ENCODE data around the gene PGBD2. TPM values are rescaled to one million over a fixed set of nuclear protein-coding genes. Genes with fewer than 3 reads are reported as not detected.

Gene PGBD2
- total RNA-seq, 4 donors from 2014 or later = 5.2 to 12.4 (median 9.7) TPM

DNA sequence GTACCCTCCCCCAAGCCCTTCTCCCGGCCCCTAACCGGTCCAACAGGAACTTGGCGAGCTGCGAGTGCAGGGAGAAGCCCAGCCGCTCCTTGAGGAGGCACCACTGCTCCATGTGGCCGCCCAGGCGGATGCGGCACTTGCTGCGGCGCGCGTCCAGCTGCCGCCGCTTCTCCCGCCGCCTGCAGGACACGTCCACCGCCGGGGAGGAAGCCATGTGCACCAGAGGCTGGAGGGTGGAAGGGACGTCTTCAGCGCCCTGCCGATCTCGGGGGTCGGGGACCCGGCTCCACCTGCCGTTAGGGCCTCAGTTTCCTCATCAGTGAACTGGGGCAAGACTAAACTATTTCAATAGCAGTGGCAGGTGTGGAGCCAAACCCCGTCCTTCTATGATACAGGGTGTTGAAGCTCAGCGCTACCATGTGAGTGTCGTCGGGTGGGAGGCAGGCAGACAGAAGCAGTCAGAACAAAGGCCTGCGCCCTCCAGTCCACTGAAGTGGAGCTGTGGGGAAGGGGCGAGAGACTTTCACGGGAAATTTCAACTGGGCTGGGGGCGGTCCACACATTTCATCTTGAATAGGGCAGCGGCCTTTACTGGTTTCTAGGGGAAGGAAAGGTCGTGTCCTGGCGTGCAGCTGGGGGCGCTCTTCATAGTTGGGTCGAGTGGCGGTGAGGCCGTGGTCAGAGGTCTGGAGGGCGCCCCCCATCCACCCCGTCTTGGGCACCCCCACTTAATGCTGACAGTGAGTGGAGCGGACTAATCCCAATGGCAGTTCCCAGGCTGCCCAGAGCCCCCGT lies 47.7 kb upstream of the PGBD2 start:
- 1% methylated on average over 39 of the region's 45 CpGs; no CpG with 5 or more reads in 1 of the 2 donors for WGBS, 2 donors (ENCODE audit: low coverage in 1 of 2)
- Histone ChIP-seq H3K4me1 (peaks cover 9 to 30% (median 23%) of the 10 kb centered on the region in 4 donors), H3K27me3 (no peaks in the 10 kb centered on the region), H3K36me3 (no peaks in the 10 kb centered on the region), H3K9me3 (no peaks in the 10 kb centered on the region), H3K27ac (peak overlapping the region; percentile 89 to 94 (median 92)), H3K4me3 (peak overlapping the region; percentile 42 to 68 (median 47))
- in situ Hi-C loops (cut with MboI; ENCODE audit: low pct_ligation_motif_present in 1 of 4, low pct_unique_long_range_greater_than_20kb in 1 of 4, low sequenced_read_pairs in 3 of 4) = no loop called here
- intact Hi-C loops (cut with DNase I; ENCODE audit: low total_unique reads) = loop anchor here (2.0 kb wide), 1 partner anchor 19 kb away; the partner anchor contains the start of gene ZNF672
- peak; percentile 79 for DNase-seq
- TF ChIP-seq POLR2AphosphoS5 (IDR thresholded peaks at IDR 0.05) (peak in 2 of 3 donors; percentile 68 to 80), POLR2A (IDR thresholded peaks at IDR 0.05) (peak; percentile 59), EP300 (IDR thresholded peaks at IDR 0.05; ENCODE audit: low read depth) (no peak)
- TF ChIP-seq, protein P1, sequence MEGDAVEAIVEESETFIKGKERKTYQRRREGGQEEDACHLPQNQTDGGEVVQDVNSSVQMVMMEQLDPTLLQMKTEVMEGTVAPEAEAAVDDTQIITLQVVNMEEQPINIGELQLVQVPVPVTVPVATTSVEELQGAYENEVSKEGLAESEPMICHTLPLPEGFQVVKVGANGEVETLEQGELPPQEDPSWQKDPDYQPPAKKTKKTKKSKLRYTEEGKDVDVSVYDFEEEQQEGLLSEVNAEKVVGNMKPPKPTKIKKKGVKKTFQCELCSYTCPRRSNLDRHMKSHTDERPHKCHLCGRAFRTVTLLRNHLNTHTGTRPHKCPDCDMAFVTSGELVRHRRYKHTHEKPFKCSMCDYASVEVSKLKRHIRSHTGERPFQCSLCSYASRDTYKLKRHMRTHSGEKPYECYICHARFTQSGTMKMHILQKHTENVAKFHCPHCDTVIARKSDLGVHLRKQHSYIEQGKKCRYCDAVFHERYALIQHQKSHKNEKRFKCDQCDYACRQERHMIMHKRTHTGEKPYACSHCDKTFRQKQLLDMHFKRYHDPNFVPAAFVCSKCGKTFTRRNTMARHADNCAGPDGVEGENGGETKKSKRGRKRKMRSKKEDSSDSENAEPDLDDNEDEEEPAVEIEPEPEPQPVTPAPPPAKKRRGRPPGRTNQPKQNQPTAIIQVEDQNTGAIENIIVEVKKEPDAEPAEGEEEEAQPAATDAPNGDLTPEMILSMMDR (IDR thresholded peaks at IDR 0.05) = peak; percentile 34 to 53 (median 41)

DNA sequence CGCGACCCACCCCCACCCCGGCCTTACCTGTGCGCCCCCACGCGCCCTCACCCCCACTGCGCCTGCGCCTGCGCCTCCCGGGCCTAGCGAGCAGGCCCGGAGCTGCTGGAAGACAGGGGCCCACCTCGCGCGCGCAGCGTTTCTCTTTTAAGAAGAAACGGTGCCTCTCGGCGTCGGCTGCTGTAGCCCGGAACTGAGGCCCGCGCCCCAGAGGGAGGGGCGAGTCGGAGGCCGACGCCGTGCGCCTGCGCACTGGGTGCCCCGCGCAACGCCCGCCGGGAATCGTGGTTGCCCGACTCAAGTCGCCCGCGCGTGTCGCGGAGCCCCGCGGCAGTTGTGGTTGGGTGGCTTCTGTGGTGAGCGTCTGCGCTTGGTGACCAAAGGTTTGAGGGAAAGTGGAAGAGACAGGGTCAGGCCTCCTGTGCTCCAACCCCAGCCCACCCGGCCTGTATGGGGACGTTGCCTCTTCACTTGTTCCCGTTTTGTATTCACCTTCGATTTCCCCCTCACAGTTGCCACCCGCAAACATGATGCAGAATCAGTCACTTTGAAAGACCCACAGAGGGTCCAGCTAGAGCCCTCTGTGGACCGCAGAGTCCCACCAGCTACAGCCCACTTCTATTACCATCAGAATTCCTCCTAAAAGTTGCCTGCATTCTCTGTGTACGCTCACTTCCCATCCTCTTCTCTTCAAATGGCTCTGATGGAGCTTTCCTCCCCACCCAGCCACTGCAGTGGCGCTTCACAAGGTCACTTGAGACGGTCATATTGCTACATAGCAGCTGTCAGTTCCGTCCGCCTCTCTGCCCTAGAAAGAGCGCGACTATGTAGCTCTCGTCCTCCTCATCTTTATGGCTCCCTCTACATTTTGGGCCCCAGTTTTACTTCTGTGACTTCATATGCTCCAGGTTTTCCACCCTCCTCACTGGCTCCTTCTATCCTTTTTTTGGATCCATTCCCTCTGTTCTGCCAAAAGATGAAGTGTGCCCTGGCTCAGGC lies 46.8 kb upstream of the PGBD2 start, which contains the start of gene ZNF692:
Gene ZNF692 (minus strand): TSS at position 195 of the 999 bp plus-strand sequence. CDS start 776 bp downstream, outside the sequence.
- peak within 1 kb of the TSS; percentile 89 to 94 (median 92) for H3K27ac ChIP-seq
- in situ Hi-C loops (cut with MboI; ENCODE audit: low pct_ligation_motif_present in 1 of 4, low pct_unique_long_range_greater_than_20kb in 1 of 4, low sequenced_read_pairs in 3 of 4) = no loop called here
- TF ChIP-seq, protein P1 (IDR thresholded peaks at IDR 0.05) = no peak
- TF ChIP-seq POLR2AphosphoS5 (IDR thresholded peaks at IDR 0.05) (peak; percentile 71 to 93 (median 92)), POLR2A (IDR thresholded peaks at IDR 0.05) (peak; percentile 85), EP300 (IDR thresholded peaks at IDR 0.05; ENCODE audit: low read depth) (no peak)
- intact Hi-C loops (cut with DNase I; ENCODE audit: low total_unique reads) = loop anchor here (2.0 kb wide), 1 partner anchor 20 kb away; the partner anchor contains the start of gene ZNF672
- no peaks in the 10 kb centered on the region for H3K27me3 ChIP-seq
- H3K4me1 ChIP-seq = peaks cover 14 to 37% (median 30%) of the 10 kb centered on the region in 4 donors
- 10 to 20% methylated on average over 4 to 35 of the region's 62 CpGs for WGBS, 2 donors (ENCODE audit: low coverage in 1 of 2)
- H3K36me3 ChIP-seq = no peaks in the 10 kb centered on the region
- H3K4me3 ChIP-seq = peak within 1 kb of the TSS; percentile 43 to 68 (median 52)
- H3K9me3 ChIP-seq = no peaks in the 10 kb centered on the region
- peak; percentile 98 for DNase-seq

DNA sequence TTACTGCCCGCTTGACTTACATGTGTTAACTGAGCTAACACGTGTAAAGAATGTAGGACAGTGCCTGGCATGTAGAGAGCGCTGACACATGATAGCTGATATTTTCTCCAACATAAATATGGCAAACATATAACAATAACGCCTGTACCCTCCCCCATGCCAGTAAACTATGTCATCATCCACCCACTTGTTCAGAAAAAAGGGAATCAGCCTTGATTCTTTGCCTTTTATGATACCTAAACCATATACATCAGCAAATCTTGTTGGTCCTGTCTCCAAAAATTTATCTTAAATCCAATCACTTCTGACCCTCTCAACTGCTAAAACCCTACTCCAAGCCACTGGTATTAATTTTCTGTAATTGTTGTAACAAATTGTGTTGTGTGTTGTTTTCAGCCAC lies 46.0 kb upstream of the PGBD2 start:
- peak overlapping the region in 1 of 4 donors; percentile 93 for H3K27ac ChIP-seq
- DNase-seq = no peak
- intact Hi-C loops (cut with DNase I; ENCODE audit: low total_unique reads) (no loop called here), in situ Hi-C loops (cut with MboI; ENCODE audit: low pct_ligation_motif_present in 1 of 4, low pct_unique_long_range_greater_than_20kb in 1 of 4, low sequenced_read_pairs in 3 of 4) (no loop called here)
- 77 to 89% methylated on average over 3 to 4 of the region's 4 CpGs for WGBS, 2 donors (ENCODE audit: low coverage in 1 of 2)
- no peaks in the 10 kb centered on the region for H3K36me3 ChIP-seq
- peaks cover 14 to 37% (median 30%) of the 10 kb centered on the region in 4 donors for H3K4me1 ChIP-seq
- no peaks in the 10 kb centered on the region for H3K9me3 ChIP-seq
- no peak overlapping the region for H3K4me3 ChIP-seq
- no peaks in the 10 kb centered on the region for H3K27me3 ChIP-seq
- no peak for TF ChIP-seq POLR2A (IDR thresholded peaks at IDR 0.05)
- TF ChIP-seq EP300 (IDR thresholded peaks at IDR 0.05; ENCODE audit: low read depth) = no peak
- TF ChIP-seq, protein P1 (IDR thresholded peaks at IDR 0.05) = no peak
- no peak for TF ChIP-seq POLR2AphosphoS5 (IDR thresholded peaks at IDR 0.05)
